HG02885 (cell line): ENCODE results near the gene PITRM1.

Experiments
- ATAC-seq: cut with Tn5 transposase; IDR thresholded peaks from one replicate; pipeline ENCODE4 v1.9.1; 2021; ENCODE audit warnings: mild to moderate bottlenecking; ENCODE audit not compliant: unreplicated experiment, poor library complexity

The PITRM1 gene

GRCh38 chr10:3143366-3143765 is 29.2 kb downstream of the PITRM1 start:
- no peak for ATAC-seq

- ATAC-seq = no peak
These were observed 30.3 kb downstream of the PITRM1 start for GRCh38 chr10:3142146-3142875.

- no peak for ATAC-seq
These were observed 31.1 kb downstream of the PITRM1 start for GRCh38 chr10:3141351-3142005.

- no peak for ATAC-seq
These were observed 32.3 kb downstream of the PITRM1 start for GRCh38 chr10:3140280-3140679.

- ATAC-seq = no peak
These were observed 33.2 kb downstream of the PITRM1 start for GRCh38 chr10:3139216-3139910.

GRCh38 chr10:3137958-3138726 is 34.4 kb downstream of the PITRM1 start:
- ATAC-seq = no peak

GRCh38 chr10:3136763-3137611 is 35.6 kb downstream of the PITRM1 start:
- no peak for ATAC-seq

- ATAC-seq = no peak
These were observed 36.2 kb downstream of the PITRM1 start for GRCh38 chr10:3136336-3136735.

GRCh38 chr10:3135006-3135405 is 37.6 kb downstream of the PITRM1 start:
- no peak for ATAC-seq

GRCh38 chr10:3133948-3134347 is 38.6 kb downstream of the PITRM1 start:
- ATAC-seq = no peak

GRCh38 chr10:3132036-3133025 is 40.3 kb downstream of the PITRM1 start:
- no peak for ATAC-seq

GRCh38 chr10:3131098-3131497 is 41.5 kb downstream of the PITRM1 start:
- ATAC-seq = no peak

GRCh38 chr10:3129581-3130340 is 42.8 kb downstream of the PITRM1 start:
- no peak for ATAC-seq

- ATAC-seq = no peak
These were observed 44.0 kb downstream of the PITRM1 start for GRCh38 chr10:3128379-3129130.

GRCh38 chr10:3127921-3128320 is 44.7 kb downstream of the PITRM1 start:
- no peak for ATAC-seq

- ATAC-seq = no peak
These were observed 45.7 kb downstream of the PITRM1 start for GRCh38 chr10:3126741-3127346.

- no peak for ATAC-seq
These were observed 46.3 kb downstream of the PITRM1 start for GRCh38 chr10:3126249-3126648.
